ENCODE measurements around the gene SPSB3. TPM values are rescaled to one million over a fixed set of nuclear protein-coding genes. Genes with fewer than 3 reads are reported as not detected.

SPSB3 gene
- total RNA-seq, 1 donor from 2014 or later: 35.3 TPM

GRCh38 chr16:1763521-1764511 lies 18.6 kb downstream of the SPSB3 start:
- DNase-seq (ENCODE audit: low read depth in 2 of 2): peak in 1 of 2 donors; percentile 32

GRCh38 chr16:1762879-1763520 lies 19.4 kb downstream of the SPSB3 start:
- DNase-seq (ENCODE audit: low read depth in 2 of 2): no peak

GRCh38 chr16:1762196-1762878 lies 20.0 kb downstream of the SPSB3 start:
- no peak for DNase-seq (ENCODE audit: low read depth in 2 of 2)

- DNase-seq (ENCODE audit: low read depth in 2 of 2): no peak
Measured at GRCh38 chr16:1761751-1762150, 20.6 kb downstream of the SPSB3 start.

- DNase-seq (ENCODE audit: low read depth in 2 of 2): no peak
Measured at GRCh38 chr16:1760911-1761310, 21.5 kb downstream of the SPSB3 start.

- no peak for DNase-seq (ENCODE audit: low read depth in 2 of 2)
Measured at GRCh38 chr16:1759511-1759910, 22.9 kb downstream of the SPSB3 start.

GRCh38 chr16:1758923-1759322 lies 23.4 kb downstream of the SPSB3 start:
- DNase-seq (ENCODE audit: low read depth in 2 of 2): no peak

GRCh38 chr16:1757714-1758461 lies 24.5 kb downstream of the SPSB3 start:
- DNase-seq (ENCODE audit: low read depth in 2 of 2): no peak

GRCh38 chr16:1754204-1754603 lies 28.2 kb downstream of the SPSB3 start:
- DNase-seq (ENCODE audit: low read depth in 2 of 2): no peak

GRCh38 chr16:1752853-1753252 lies 29.5 kb downstream of the SPSB3 start:
- no peak for DNase-seq (ENCODE audit: low read depth in 2 of 2)

- DNase-seq (ENCODE audit: low read depth in 2 of 2): no peak
Measured at GRCh38 chr16:1751946-1752345, 30.4 kb downstream of the SPSB3 start.

- no peak for DNase-seq (ENCODE audit: low read depth in 2 of 2)
Measured at GRCh38 chr16:1749152-1750117, 32.9 kb downstream of the SPSB3 start.

- DNase-seq (ENCODE audit: low read depth in 2 of 2): no peak
Measured at GRCh38 chr16:1747934-1748333, 34.4 kb downstream of the SPSB3 start.

GRCh38 chr16:1746693-1747195 lies 35.6 kb downstream of the SPSB3 start:
- DNase-seq (ENCODE audit: low read depth in 2 of 2): no peak

- DNase-seq (ENCODE audit: low read depth in 2 of 2): no peak
Measured at GRCh38 chr16:1745900-1746692, 36.3 kb downstream of the SPSB3 start.

- DNase-seq (ENCODE audit: low read depth in 2 of 2): no peak
Measured at GRCh38 chr16:1745181-1745899, 37.0 kb downstream of the SPSB3 start.

- DNase-seq (ENCODE audit: low read depth in 2 of 2): no peak
Measured at GRCh38 chr16:1744338-1744840, 38.0 kb downstream of the SPSB3 start.

Measured in dermis microvascular lymphatic vessel endothelial cell (primary cell).